ENCODE results near the gene HTRA3.

The HTRA3 gene

DNA sequence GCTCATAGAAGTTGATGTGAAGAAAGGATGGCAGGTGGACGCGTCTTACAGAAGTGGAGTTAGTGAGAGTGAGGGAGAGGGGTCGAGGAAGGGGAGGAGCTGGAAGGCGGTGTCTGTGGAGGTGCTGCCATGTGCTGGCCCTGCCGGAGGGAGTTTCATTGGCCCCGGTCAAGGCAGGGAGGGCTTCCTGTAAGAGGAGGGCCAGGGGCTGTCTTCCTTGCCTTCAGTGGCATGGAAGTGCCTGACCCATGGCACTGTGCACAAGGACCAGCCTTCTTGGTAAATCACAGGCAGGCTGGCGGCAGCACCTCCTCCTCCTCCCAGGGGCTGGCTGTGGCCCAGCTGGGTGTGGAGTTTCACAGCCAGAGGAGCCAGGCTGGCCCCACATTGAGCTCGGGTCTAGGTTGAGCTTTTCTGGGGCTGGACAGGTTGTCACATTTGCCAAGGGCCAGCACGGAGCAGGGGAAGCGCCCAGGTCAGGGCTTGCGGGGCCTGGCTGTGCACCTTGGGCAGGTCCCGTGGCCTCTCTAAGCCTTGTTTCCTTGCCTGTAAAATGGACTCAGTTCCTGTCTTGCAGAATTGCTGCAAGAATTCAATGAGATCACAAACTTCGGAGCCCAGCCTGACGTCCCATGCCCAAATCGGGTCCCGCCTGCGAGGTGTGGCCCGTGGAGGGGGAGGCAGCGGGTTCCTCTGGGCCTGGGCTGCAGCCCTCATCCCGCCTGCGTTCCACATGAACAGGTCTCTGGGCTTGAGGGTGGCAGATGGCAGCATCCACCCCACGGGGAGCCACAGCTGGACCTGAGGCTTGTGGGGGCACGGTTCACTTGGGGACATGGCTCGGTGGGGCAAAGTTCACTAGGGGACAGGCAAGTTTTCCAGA is 7.0 kb downstream of the HTRA3 start:
- Histone ChIP-seq H3K36me3 (no peaks in the 10 kb centered on the region), H3K9me3 (no peaks in the 10 kb centered on the region), H3K27me3 (peaks cover 0 to 44% of the 10 kb centered on the region in 2 donors), H3K4me1 (peaks cover 0 to 20% (median 6%) of the 10 kb centered on the region in 4 donors), H3K27ac (no peak overlapping the region), H3K4me3 (no peak overlapping the region)
- no peak for TF ChIP-seq CTCF (IDR thresholded peaks at IDR 0.05)
- DNase-seq: no peak
- intact Hi-C loops (cut with DNase I; ENCODE audit: low total_unique reads): no loop called here

DNA sequence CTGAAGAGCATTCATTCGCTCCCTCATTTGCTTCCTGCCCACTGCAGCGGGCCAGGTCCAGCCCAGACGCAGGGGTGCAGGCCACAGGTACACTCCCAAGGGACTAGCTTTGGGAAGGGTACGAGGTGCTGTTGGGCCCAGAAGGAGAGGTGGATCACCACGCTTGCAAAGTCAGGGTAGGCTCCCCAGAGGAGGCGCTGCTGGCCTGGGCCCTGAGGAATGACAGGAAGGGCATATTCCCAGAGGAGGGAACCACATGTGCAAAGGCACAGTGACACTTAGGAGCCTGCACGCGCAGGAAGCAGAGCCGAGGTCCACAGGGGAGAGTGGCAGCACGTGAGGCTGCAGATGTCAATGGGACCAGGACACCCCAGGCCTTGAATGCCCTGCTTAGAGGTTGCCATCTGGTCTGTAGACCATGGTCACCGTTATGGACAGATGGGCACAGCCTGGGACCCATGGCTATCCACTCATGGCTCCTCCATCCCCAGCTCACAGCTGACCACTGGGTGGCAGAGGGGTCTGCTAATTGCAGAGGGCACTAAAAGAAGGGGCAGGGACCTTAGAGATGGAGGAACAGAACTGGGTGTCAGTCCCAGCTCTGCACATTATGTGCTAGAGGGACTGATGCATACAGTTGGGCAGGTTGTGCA is 7.9 kb downstream of the HTRA3 start:
- Histone ChIP-seq H3K4me1 (peaks cover 0 to 20% (median 6%) of the 10 kb centered on the region in 4 donors), H3K27me3 (peaks cover 0 to 35% of the 10 kb centered on the region in 2 donors), H3K4me3 (no peak overlapping the region), H3K27ac (no peak overlapping the region), H3K36me3 (no peaks in the 10 kb centered on the region), H3K9me3 (no peaks in the 10 kb centered on the region)
- no peak for DNase-seq
- intact Hi-C loops (cut with DNase I; ENCODE audit: low total_unique reads): no loop called here
- TF ChIP-seq CTCF (IDR thresholded peaks at IDR 0.05): no peak

DNA sequence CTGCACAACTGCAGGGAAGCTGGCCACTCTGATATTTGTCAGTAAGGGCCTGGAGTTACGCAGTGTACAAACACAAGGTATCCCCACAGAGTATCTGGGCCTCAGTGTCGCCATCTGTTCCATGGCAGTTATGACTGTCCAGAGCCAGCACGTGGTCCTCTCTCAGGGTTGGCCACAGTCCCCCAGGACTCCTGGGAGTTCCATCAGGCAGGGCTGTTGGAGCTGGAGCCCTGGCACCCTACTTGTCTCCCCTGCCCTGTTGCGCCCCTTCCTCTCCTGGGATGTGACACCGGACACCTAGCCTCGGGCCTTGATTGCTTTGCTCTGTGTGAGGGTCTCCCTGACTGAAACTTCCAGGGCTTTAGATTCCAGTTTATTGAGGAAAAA is 8.4 kb downstream of the HTRA3 start:
- TF ChIP-seq CTCF (IDR thresholded peaks at IDR 0.05): no peak
- intact Hi-C loops (cut with DNase I; ENCODE audit: low total_unique reads): no loop called here
- H3K9me3 ChIP-seq: no peaks in the 10 kb centered on the region
- no peaks in the 10 kb centered on the region for H3K36me3 ChIP-seq
- no peak overlapping the region for H3K27ac ChIP-seq
- peaks cover 0 to 31% of the 10 kb centered on the region in 2 donors for H3K27me3 ChIP-seq
- DNase-seq: no peak
- H3K4me3 ChIP-seq: no peak overlapping the region
- H3K4me1 ChIP-seq: peaks cover 0 to 20% (median 6%) of the 10 kb centered on the region in 4 donors

DNA sequence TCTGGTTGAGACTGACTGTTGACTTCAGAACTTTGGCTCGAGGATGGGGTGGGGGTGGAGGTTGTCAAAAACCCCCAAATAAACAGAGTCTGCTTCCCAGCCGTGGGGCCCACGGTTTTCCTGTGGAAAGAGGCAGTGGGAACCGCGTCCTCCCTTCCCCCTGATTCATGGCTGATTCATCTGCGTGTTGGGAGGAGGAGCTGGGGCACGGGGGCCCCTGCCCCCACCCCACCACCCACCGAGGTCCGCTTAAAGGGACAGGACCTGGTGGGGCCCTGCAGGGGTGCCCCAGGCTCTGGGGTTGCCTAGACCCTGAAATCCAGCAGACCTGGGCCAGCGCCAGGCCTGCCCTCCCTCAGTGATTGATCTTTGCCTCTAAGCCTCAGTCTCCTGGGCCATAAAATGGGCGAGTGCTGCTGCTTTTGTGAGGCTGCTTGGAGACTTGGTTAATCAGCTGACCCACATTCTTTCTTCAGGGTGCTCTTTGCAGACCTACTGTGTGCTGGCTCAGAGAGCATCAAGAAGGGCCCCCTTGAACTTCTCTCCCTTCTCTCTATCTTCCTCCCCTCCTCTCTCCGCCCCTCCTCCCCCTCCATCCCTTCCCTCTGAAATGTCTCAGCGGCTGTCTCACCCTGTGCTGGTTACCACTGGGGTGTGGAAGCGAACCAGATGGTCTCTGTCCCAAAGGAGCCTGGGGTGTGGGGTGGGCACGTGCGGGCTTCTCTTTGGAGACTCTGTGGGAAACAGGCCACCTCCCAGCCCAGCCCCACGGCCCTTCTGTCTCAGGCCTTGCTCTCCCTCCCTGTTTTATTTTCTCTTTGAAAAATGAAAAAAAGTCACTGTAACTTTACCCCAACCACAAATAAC is 9.1 kb downstream of the HTRA3 start:
- intact Hi-C loops (cut with DNase I; ENCODE audit: low total_unique reads): no loop called here
- H3K27ac ChIP-seq: no peak overlapping the region
- no peak for DNase-seq
- peaks cover 0 to 26% of the 10 kb centered on the region in 2 donors for H3K27me3 ChIP-seq
- no peaks in the 10 kb centered on the region for H3K9me3 ChIP-seq
- H3K36me3 ChIP-seq: no peaks in the 10 kb centered on the region
- no peak for TF ChIP-seq CTCF (IDR thresholded peaks at IDR 0.05)
- peaks cover 0 to 20% (median 6%) of the 10 kb centered on the region in 4 donors for H3K4me1 ChIP-seq
- no peak overlapping the region for H3K4me3 ChIP-seq

GRCh38 chr4:8279321-8280157 is 10.0 kb downstream of the HTRA3 start:
- Histone ChIP-seq H3K36me3 (no peaks in the 10 kb centered on the region), H3K9me3 (no peaks in the 10 kb centered on the region), H3K27me3 (peaks cover 0 to 24% of the 10 kb centered on the region in 2 donors), H3K4me1 (peaks cover 0 to 20% (median 6%) of the 10 kb centered on the region in 4 donors), H3K27ac (no peak overlapping the region), H3K4me3 (no peak overlapping the region)
- TF ChIP-seq CTCF (IDR thresholded peaks at IDR 0.05): no peak
- intact Hi-C loops (cut with DNase I; ENCODE audit: low total_unique reads): no loop called here
- no peak for DNase-seq

All from tibial artery (tissue), 4 donors.